Endothelial cell of hepatic sinusoid (primary cell): Measurements from ENCODE around the gene PRR33.

Source experiments
- in situ Hi-C: cut with HindIII; loops from 2 replicates; pipeline ENCODE4 v1.10.0; 2017; ENCODE audit warnings: low sequenced_read_pairs

The PRR33 gene

GRCh38 chr11:1928470-1928890, 36.8 kb upstream of the PRR33 start:
- in situ Hi-C loops: no loop called here

- in situ Hi-C loops: no loop called here
Measured at GRCh38 chr11:1927848-1928469, 36.3 kb upstream of the PRR33 start.

- in situ Hi-C loops: no loop called here
Measured at GRCh38 chr11:1927026-1927847, 35.5 kb upstream of the PRR33 start.

- in situ Hi-C loops: no loop called here
Measured at GRCh38 chr11:1926156-1927025, 34.7 kb upstream of the PRR33 start.

- in situ Hi-C loops: no loop called here
Measured at GRCh38 chr11:1925373-1926155, 33.9 kb upstream of the PRR33 start.

- in situ Hi-C loops: no loop called here
Measured at GRCh38 chr11:1924646-1925372, 33.1 kb upstream of the PRR33 start.

- in situ Hi-C loops: no loop called here
Measured at GRCh38 chr11:1924181-1924580, 32.5 kb upstream of the PRR33 start.

- in situ Hi-C loops: no loop called here
Measured at GRCh38 chr11:1923201-1923956, 31.7 kb upstream of the PRR33 start.

GRCh38 chr11:1922481-1923081, 30.9 kb upstream of the PRR33 start:
- in situ Hi-C loops: no loop called here

GRCh38 chr11:1921574-1922141, 30.0 kb upstream of the PRR33 start:
- in situ Hi-C loops: no loop called here

- in situ Hi-C loops: no loop called here
Measured at GRCh38 chr11:1920909-1921573, 29.3 kb upstream of the PRR33 start.

GRCh38 chr11:1920128-1920908, 28.6 kb upstream of the PRR33 start:
- in situ Hi-C loops: no loop called here

- in situ Hi-C loops: no loop called here
Measured at GRCh38 chr11:1919391-1920127, 27.9 kb upstream of the PRR33 start, which contains the start of gene TNNT3. TNNT3 (plus strand) TSS chr11:1919703; CDS start chr11:1922875, 3,172 bp downstream.

- in situ Hi-C loops: no loop called here
Measured at GRCh38 chr11:1918436-1919315, 27.0 kb upstream of the PRR33 start.
